HG03469 (cell line): ENCODE results near the gene SPATS2L.

Experiments
- ATAC-seq: cut with Tn5 transposase; IDR thresholded peaks from one replicate; pipeline ENCODE4 v1.9.1; 2021; ENCODE audit warnings: mild to moderate bottlenecking, moderate library complexity, moderate number of reproducible peaks; ENCODE audit not compliant: unreplicated experiment

Gene SPATS2L

DNA sequence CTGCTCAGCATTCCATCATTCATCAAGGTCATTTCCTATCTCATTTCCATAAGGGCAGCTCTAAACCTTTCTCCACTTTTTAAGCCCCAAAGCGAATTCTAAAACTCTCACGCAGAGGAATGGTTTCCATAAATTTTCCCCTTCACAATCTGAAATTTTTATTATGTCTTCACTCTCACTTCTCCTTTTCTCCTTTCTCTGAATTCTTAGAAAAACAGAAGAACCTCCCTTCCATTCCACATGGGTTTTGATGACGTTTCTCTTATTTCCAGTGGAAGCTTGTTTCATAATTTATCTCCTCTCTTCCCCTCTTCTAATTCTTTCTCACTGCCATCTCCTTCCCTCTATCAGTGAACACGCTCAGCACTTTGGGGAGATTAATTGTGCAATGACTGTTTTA is 97.3 kb downstream of the SPATS2L start:
- no peak for ATAC-seq

DNA sequence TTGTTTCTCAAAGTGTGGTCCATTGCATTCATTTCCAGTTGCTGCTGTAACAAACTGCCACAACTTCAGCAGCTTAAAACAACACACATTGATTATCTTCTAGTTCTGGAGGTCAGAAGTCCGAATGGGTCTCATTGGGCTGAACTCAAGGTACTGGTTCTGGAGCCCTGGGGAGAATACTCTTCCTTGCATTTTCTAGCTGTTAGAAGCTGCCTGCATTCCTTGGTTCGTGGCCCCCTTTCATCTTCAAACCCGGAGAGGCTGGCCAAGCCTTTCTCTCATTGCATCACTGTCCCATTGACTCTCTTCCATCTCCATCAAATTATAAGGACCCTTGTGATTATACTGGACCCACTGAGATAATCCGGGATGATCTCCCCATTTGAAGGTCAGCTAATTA is 98.1 kb downstream of the SPATS2L start:
- ATAC-seq = no peak

DNA sequence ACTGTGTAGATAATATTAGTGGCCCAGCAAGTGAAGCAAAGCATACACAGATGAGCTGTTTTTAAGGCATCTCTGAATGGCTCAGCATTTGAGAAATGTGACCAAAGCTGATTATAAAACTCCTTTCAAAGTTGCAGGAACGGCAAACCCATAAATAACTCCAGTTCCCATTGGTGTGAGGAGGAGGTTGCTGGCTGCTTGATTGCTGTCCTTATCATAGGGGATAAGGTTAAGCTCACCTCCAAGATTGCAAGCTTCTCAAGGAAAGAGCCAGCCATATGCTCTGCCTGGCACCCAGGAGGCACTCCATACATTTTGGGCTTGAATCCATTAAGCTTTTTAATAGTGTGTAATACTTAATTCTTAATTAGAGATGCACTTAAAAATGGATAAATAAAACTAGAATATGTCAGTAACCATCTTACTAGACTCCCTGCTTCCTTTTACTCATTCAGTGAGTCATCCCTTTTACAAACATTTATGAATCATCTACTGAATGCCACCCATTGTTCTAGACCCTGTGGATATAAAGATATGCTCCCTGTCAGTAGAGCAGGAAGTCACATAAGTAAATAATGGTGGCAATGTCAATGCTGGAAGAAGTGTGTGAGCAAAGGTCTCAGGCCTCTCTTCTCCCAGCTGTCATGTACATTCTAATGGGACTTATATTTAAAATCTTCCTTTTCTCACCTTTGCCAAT is 99.3 kb downstream of the SPATS2L start:
- ATAC-seq = no peak

DNA sequence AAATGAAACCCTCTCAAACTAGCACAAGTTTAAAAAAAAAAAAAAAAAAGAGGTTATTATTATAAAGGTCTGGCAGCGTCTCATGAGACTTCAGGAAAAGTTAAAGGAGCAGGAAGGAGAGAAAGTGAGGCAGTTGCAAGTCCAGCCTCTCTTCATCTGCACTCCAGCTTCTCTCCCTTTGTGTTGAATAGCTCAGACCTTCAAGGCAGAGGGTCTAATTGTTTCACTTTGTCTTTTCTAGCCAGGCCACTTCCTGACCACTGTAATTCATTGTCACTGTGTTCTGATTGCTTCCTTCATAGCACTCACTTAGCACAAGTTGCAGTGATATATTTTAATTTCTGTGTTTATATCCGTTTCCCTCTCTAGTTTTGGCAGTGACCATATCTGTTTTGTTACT is 99.9 kb downstream of the SPATS2L start:
- ATAC-seq = peak; percentile 54

DNA sequence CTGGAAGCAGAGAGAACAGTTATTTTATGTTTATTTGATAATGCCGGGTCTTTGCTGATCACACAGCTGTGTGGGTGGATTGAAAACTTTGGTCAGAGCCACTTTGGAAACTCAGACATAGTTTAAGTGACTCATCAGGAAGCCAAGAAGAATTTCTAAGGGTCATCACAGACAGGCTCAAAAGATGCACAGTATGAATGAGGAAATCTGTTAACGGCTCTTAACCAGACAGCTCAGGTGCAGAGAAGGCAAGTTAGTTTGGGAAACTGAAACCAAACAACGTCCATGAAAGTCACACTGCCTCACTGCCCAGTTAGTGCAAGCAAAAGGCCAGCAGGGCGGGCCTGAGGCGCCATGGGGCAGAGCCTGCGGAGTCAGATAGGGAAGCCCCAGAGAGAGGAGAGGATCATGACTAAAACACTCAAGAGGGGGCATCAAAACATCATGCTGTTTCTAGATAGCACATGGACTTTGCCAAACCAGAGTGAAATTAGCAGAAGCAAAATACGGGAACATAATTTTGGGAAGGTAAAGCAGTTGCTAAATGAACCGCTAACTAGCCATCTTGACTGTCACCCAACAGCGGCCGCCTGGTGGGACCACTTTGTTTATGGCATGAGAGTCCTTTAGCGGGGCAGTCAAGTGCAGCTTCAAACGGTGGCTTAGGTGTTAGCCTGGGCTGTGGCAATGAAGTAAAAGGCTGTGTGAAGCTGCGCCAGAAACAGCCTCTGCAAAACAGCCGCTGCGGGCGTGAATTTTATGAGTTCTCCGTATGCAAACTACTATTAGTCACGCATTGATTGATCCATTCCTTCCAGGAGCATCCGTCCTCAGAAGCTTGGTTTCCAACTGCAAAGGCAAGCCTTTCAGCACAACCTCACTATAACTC is 102.2 kb downstream of the SPATS2L start:
- ATAC-seq = no peak

DNA sequence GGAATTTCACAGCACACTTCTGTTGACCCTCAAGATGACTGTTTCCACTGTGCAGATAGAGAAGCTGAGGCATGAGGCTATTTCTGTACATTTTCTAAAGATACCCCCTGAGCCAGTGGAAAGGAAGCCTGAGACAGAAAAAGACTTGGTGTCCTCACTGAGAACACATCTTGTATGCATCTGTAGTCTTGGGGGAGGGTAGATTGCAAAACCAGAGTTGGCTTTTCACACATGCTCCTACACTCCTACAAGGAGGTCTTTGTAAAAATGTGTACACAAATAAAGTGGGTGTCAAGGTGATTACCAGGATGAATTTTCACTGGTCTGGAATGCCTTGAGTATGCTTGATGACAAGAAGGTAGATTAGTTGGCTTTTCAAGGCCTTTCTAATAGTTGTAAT is 105.3 kb downstream of the SPATS2L start:
- no peak for ATAC-seq

DNA sequence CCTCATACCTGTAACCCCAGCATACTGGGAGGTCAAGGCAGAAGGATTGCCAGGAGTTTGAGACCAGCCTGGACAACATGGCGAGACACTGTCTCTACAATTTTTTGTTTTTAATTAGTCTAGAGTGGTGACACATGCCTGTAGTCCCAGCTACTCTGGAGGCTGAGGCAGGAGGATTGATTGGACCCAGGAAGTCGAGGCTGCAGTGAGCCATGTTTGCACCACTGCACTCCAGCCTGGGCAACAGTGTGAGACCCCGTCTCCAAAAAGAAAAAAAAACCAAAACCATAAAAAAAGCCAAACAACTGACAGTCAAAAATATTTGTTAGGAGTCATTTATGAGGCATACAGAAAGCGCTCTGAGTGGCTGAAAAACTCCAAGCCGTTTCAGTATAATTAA is 107.9 kb downstream of the SPATS2L start:
- ATAC-seq = no peak

DNA sequence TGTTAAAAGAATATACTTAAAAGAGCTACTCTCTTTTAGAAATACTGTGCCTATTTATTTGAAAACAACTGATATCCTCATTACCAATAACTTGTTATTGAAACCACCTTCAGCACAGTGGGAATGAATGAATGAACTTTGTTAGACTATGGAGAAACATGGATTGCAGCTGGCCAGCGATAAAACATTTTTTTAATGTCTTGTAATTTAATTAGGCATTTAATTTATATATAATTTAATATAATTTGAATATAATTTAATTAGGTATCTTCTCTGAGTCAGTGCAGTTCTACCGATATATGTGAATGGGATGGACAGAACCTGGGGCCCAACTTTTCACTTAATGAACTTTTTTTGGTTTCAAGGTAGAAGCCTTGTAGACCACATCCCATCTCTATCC is 109.0 kb downstream of the SPATS2L start:
- no peak for ATAC-seq

DNA sequence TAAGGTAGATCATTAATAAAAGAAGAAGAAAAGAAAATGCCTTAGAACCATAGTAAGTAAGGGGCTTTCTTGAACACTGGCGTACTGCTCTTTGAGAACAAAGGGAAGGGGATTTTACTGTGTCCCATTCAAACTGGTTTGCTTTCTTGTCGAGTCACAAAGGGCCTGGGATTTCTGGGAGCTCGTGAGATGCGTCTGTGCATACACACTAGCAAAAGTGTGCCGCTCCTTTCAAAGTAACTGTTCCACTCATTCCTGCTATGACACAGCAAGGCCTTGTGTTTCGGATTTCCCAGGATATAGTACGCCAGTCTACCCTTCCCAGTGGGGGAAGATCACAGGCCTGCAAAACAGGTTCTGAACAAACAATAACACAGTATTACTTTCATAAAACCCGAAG is 110.4 kb downstream of the SPATS2L start:
- ATAC-seq = no peak

DNA sequence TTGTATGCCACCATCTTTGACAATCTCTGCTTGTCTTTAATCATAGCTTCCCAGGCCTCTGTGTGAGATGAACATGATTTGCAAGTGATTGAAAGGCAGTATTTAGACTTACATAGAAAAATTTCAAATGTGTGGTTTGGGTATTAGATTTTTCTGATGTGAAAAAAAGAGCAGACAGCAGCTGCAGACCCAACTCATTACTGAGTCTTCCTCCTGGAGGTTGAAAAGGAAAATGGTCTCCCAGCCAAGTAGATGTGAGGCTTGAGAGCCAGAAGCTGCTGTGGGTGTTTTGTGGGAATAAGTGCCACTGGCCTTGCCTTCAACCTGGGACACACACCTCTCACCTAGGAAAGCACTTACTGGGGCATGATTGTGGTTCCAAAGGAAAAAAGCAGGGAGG is 110.9 kb downstream of the SPATS2L start:
- ATAC-seq = no peak

DNA sequence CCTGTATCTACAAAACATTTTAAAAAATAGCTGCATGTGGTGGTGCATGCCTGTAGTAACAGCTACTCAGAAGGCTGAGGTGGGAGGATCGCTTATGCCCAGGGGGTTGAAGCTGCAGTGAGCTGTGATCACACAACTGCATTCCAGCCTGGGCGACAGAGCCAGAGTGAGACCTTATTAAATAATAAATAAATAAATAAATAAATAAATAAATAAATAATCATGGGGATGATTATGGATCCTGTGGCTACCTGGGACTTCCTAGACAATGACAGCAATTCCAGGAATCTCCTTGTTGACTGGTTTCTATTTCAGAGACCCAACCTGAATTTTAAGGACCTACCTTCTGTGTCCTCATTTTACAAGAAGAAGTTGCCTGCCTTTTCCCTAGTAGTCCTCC is 111.9 kb downstream of the SPATS2L start:
- no peak for ATAC-seq

DNA sequence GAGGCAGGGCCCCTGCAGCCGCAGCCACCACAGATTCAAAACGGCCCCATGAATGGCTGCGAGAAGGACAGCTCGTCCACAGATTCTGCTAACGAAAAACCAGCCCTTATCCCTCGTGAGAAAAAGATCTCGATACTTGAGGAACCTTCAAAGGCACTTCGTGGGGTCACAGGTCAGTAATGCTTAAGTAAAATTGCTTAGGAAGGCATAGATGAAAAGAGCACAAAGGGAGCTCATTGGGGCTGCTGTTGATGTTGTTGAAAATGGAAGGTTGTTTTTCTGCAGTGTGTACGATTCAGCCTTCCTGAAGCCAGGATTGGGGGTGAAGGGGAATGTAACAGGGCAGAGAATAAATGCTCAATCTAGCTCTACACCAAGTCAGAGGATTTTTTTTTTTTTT is 112.8 kb downstream of the SPATS2L start:
- no peak for ATAC-seq

DNA sequence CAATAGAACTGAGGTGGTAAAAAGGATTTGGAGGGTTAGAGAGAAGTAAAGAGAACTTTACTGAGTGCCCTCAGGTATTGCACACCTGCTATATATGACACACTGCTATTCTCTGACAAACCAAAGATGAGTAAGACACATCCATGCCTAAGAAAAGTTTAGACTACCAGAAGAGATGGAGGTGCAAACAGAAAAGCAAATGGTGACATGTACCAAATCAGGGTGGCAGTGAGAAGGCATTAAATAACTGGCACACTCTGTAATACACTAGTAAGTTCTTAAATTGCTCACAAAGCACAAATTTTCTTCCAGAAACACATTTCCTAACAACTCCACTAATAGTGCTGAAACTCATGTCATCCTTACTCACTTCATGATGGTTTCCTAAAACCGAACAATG is 114.8 kb downstream of the SPATS2L start:
- no peak for ATAC-seq

DNA sequence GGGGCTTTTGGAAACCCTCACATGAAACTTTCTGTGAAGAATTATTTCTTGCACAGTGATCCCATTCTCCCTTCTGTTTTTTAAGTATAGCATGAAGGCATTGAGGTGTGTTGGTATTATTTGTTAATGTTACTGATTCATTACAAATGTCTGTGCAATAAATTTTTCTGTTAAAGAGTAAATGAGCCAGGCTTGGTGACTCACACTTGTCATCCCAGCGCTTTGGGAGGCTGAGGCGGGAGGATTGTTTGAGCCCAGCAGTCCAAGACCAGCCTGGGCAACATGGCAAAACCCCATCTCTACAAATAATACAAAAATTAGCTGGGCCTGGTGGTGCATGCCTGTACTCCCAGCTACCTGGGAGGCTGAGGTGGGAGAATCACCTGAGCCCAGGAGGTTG is 115.6 kb downstream of the SPATS2L start:
- ATAC-seq = no peak

DNA sequence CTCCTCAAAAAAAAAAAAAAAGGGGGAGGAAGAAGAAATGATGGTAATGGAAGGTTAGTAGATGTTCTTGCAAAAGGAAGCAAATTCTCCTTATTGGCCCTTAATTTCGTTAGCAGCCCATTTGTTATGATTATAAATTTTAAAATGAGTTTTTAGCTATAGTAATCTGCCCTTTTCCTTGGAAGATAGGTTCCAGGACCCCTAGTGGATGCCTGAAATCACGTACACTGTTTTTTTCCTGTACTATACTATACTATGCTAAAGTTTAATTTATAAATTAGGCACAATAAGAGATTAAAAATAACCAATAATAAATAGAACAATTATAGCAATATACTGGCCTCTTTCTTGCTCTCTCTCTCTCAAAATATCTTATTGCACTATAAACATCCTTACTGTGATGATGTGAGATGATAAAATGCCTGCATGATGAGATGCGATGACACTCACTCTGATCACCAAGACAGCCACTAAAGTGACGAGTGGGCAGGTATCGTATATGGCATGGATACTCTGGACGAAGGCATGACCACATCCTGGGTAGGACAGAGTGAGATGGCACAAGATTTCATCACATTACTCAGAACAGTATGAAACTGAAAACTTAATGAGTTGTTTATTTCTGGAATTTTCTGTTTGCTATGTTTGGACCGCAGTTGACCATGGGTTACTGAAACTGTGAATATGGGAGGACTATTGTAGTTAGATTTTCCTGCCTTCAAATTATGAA is 116.2 kb downstream of the SPATS2L start:
- no peak for ATAC-seq

DNA sequence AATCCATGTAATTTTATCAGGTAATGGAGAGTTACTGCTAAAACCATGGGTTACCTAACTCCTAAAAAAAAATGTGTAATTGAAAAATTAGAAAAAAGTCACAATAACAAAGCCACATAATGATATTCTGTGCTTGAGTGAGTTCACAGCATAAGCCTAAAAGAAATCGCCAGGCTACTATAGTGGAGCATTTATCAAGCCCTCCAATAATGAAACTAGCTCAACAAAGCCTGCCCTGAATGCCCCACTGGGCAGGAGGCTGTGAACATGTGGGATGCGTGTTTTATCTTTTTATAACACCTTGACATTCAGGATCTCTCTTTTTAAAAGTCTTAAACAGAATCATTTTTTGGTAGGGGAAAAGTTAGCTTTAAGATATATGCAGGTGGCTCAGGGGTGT is 117.0 kb downstream of the SPATS2L start:
- ATAC-seq = no peak

DNA sequence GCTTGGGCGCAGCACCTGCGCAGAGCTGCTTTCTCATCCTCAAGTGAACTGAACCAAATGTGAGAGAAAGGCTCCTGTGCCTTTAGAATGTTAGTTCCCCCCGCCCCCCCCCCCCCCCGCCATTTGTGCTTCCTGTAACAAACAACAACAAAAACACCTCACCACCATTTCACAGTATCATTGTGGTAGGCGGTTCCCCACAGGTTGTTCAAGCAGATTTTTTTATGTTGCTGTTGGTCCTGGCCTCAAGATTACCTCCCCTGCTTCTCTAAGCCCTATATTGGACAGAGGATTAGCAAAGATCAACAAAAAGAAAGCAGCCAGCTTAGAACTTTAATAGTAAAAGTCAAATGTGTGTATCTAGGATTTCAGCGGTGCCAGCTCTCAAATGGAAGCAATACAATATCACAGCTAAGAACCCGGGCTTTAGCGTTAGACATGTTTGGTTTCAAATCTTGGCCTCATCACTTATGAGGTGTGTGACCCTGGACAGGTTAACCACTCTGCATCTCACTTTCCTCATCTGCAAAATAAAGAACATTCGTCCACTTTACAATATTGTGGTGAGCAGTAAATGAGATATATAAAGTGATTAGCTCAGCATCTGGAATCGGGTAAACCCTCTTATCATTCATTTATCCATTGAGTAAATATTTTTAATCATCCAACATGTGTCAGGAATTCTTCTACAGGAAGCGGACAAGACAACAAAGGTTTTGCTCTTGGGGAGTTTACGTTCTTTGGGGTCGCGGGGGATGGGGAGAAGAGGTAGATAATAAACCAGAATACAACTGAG is 118.7 kb downstream of the SPATS2L start:
- no peak for ATAC-seq

DNA sequence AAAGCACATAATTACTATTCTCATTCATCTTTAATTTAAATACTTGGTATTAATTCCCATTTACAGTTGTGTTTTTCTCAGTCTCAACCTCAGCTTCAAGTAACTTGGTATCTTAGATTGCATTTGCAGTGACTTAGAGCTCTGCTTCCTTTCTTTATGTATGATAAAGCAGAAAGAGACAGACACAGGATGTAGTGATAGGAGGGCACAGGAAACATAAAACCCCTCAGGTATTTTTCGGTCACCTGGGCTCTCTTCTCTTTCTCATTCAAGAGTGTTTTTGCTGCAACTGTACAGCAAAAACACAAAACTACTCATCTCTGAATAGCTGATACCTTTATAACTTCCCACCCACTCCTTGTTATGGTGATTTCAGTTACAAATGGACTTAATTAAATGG is 120.3 kb downstream of the SPATS2L start:
- ATAC-seq = no peak

DNA sequence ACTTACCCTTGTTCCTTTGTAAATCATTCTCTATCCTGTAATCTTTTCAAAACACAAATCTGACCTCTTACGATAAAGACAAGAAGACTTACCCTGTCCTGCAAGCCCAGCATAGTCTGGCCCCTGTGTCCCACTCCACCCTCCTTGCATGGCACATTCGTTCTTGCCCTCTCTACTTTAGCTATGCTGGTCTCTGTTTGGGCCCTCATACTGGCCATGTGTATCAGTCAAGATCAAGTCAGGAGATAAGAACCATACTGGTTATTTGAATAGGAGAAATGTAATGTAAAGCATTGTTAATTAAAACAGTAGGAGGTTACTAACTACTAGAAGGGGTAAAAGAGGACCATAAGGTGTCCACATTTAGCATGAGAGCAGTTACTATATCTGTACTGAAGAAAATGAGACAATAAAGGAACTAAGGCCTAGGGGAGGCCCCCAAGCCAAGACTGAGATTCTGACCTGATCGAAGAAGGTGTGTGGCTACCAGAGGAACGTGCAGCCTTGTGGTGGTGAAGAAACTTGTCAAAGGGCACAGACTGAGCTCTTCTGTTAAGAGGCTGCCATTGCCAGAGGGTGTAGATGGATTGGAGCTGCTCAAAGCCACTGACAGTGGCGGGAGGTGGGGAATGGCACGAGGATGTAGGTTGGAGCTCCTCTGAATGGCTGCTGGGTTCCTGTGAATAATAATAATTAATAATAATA is 122.6 kb downstream of the SPATS2L start:
- no peak for ATAC-seq

DNA sequence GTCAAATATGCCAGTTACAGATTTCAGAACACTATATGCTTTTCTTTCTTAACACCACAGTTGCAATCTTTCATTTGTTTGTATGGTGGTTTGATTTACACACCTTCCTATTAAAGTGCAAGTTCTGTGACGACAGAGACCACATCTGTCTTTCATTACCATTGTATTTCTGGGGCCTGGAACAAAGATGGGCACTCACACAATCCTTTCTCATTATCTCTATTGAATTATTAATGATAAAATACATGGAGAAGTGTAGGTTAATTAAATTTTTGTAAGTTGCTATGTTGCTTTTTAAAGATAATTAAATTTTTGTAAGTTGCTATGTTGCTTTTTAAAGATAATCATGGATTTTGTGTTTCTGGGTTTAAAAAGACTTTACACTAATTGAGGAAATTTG is 123.5 kb downstream of the SPATS2L start:
- ATAC-seq = no peak
